ENCODE results near the gene AGBL4.

The AGBL4 gene

DNA sequence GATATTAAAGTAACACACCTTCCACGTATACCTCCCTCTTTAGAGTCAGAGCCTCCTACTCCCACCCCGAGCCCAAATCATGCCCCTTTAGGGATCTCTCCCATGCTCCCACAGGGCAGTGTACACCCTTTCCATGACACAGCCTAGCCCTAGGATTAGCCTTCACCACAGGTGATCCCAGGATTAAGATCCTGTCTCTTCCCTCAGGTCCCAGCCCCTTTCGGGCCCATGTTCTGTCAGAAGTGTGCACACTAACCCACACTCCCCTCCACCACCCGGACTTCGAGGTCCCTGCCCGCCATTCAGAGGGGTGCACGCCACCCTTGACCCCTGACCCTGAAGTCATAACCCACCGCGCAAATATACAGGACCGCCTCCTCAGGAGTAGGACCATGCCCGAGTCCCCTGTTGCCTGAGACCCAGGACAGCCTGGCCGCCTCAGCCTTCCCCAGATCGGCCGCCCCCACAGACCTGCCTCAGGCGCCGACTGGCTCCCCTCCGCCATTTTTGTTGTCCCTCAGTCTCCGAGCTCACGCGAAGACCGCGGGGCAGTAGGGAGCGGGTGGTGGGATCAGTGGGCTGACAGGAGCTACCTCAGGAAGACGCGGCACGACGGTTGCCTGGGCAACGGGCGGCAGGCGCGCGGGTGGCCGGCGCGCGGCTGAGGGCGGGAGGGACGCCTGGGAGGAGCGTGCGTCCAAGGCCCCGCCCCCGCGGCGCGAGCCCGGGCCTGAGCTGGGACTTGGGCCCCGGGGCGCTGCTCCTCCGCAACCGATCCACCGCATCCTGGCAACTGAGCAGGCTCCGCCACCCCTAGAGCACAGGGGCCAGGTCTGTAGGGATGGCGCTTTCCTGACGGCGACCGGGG lies at the start of gene AGBL4:
AGBL4 (minus strand) TSS at position 663 of the 868 bp plus-strand sequence.
- TF ChIP-seq, protein P1, sequence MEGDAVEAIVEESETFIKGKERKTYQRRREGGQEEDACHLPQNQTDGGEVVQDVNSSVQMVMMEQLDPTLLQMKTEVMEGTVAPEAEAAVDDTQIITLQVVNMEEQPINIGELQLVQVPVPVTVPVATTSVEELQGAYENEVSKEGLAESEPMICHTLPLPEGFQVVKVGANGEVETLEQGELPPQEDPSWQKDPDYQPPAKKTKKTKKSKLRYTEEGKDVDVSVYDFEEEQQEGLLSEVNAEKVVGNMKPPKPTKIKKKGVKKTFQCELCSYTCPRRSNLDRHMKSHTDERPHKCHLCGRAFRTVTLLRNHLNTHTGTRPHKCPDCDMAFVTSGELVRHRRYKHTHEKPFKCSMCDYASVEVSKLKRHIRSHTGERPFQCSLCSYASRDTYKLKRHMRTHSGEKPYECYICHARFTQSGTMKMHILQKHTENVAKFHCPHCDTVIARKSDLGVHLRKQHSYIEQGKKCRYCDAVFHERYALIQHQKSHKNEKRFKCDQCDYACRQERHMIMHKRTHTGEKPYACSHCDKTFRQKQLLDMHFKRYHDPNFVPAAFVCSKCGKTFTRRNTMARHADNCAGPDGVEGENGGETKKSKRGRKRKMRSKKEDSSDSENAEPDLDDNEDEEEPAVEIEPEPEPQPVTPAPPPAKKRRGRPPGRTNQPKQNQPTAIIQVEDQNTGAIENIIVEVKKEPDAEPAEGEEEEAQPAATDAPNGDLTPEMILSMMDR (IDR thresholded peaks at IDR 0.05; ENCODE audit: insufficient read depth, missing control alignments): no peak
- FAIRE-seq (no peak), DNase-seq (ENCODE audit: insufficient read length, low spot score) (no peak)

DNA sequence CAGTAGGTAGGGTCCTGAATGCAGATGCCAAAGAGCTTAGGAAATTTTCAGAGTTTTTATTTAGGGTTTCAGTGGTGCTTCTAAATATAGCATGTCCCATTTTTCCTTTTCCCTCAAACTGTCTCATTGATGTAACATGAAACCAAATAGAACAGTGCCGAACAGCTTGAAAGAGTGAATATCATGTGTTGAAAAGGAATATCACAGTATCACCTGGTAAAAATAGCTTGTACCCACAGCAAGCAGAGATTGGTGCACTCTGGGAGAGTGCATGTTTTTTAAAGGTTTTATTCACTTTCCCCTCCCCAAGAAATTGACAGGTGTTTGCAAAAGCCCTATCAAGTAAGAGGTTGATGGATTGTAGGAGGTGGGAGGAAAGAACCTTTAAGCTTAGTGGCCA lies 43.1 kb upstream of the AGBL4 start:
- FAIRE-seq: no peak
- DNase-seq (ENCODE audit: insufficient read length, low spot score): no peak
- TF ChIP-seq, protein P1 (IDR thresholded peaks at IDR 0.05; ENCODE audit: insufficient read depth, missing control alignments): no peak

DNA sequence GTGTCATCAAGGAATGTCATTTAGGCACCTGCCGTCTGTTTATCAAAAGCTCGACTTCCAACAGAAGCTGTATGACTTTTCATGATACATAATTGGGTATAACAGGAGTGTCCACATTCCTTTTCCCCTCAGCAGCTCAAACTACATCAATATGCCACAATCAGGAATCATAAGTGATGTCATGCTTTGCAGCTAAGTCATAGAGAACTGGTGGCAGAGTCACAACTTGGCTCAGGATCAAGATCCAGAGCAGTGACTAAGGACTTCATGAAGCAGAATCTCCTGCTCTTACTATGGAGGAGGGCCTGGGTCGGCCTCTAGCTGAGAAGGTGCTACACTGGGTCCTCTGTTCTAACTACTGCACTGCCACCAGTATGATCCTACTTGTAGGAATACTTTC lies 36.5 kb upstream of the AGBL4 start:
- FAIRE-seq (no peak), DNase-seq (ENCODE audit: insufficient read length, low spot score) (no peak)
- TF ChIP-seq, protein P1 (IDR thresholded peaks at IDR 0.05; ENCODE audit: insufficient read depth, missing control alignments): no peak

DNA sequence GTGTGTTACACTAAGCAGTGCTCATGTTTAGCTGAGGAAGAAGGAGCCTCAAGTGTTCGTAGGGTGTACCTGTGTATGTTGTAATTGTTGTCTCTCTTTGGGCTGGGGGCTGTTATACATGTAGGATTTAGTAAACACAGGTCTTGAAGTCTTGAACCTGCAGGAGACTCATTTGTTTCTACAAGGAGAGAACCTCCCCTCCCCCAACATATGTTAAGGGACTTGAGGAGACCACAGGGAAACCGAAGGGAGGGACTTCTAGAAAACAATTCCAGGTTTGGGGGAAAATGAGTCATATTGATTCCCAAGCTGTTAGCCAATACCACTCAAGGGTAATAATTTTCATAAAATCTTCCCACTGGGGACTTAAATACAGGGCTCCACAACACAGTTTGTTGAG lies 25.0 kb upstream of the AGBL4 start:
- TF ChIP-seq, protein P1 (IDR thresholded peaks at IDR 0.05; ENCODE audit: insufficient read depth, missing control alignments): no peak
- FAIRE-seq: no peak
- DNase-seq (ENCODE audit: insufficient read length, low spot score): no peak

DNA sequence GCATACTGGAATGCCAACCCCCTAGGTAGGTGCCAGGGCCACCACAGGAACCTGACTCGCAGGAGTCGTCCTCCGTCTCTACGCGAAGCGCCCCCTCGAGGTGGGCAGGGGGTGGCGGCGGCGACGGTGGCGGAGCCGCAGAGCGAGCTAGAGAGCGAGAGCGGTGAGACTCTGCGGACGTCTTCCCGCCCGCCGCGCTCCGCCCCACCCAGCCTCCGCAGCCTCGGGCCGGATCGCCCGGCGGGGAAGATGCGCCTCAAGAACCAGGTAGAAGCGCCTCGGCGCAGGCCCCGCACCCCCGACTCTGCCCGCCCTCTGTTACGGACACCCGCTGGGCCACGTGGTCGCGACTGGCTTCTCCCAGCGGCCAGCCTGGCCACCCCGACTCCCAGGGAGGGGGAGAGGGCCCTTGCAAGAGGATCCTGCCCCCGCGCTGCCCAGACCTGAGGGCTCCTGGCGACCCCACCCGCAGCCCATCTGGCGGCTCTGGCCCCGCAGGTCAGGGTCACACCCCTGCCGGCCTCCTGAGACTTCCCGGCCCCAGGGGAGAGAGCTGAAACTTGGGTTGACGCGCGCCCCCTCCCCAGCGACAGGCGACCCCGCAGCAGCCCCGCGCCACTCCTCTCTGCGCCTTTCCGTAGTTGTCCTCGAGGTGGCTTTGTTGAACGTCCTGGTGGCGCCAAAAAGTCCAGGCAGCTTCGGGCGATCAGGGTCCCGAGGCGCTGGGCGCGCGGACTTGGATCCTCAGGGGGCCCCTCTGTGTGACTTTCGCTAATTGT lies 24.4 kb upstream of the AGBL4 start:
- TF ChIP-seq, protein P1 (IDR thresholded peaks at IDR 0.05; ENCODE audit: insufficient read depth, missing control alignments): peak; percentile 52
- DNase-seq (ENCODE audit: insufficient read length, low spot score) (no peak), FAIRE-seq (no peak)

DNA sequence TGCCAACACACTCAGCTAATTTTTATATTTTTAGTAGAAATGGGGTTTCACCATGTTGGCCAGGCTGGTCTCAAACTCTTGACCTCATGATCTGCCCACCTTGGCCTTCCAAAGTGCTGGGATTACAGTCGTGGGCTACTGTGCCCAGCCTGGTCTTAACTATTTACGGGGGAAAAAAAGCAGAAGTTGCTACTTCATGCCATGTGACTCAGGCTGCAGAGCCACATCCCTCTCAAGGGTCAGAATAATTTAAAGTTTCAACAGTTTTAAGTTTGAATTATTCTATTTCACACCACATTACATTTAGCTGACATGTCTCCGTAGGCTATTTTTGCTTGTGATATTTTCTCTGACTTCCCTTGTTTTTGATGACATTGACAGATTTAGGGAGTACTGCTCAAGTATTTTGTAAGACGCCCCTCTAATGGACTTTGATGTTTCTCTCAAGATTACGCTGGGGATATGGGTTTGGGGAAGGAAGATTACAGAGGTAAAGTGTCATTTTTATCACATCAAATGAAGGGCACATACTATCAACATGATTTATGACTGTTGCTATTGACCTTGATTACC lies 14.6 kb upstream of the AGBL4 start:
- TF ChIP-seq, protein P1 (IDR thresholded peaks at IDR 0.05; ENCODE audit: insufficient read depth, missing control alignments): no peak
- FAIRE-seq: no peak
- no peak for DNase-seq (ENCODE audit: insufficient read length, low spot score)

All from D721Med (cell line).